Transverse colon (tissue), 3 donors: Measurements from ENCODE around the gene ANTXR2.

Experiments used
- EP300 ChIP-seq: sonication (generic); formaldehyde crosslinking; IDR thresholded peaks from one replicate; pipeline ENCODE4 v1.6.1; 2017; ENCODE audit warnings: antibody characterized with exemption, low read depth
- POLR2A ChIP-seq: fragments of 450-650 bp; IDR thresholded peaks from one replicate; pipeline ENCODE4 v1.6.1; 2016; ENCODE audit warnings: antibody characterized with exemption, mild to moderate bottlenecking, moderate library complexity
- TF ChIP-seq, protein P1 (sequence below), 5 experiments: fragments of 200-600 bp in 3 of 5; fragments of 450-650 bp in 2 of 5; sonication (generic) in 3 of 5; IDR thresholded peaks; 1 replicate in 2 of 5; 2 replicates in 3 of 5; pipeline ENCODE4 v1.5.1; 2016 to 2017; ENCODE audit warnings: antibody characterized with exemption in 5 of 5, inconsistent platforms in 3 of 5, mild to moderate bottlenecking in 2 of 5, moderate library complexity in 1 of 5

DNA sequence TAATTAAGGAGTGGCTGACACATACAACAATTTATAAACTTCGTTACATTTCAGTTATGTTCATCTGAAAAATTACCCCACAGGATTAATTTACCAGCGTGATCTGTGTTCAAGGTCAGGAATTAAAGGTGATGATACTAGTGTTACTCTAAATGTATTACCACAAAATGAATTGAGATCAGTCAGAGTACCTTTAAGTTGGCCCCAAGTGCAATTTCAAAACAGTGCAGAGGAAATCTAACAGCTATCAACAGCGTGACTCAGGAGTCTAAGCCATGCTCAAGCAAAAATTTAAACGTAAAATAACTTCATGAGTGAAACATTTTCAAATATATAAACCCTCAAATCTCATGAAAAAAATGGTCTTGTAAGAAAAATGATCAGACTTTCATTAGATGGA, 18.7 kb downstream of the ANTXR2 start:
- TF ChIP-seq, protein P1, sequence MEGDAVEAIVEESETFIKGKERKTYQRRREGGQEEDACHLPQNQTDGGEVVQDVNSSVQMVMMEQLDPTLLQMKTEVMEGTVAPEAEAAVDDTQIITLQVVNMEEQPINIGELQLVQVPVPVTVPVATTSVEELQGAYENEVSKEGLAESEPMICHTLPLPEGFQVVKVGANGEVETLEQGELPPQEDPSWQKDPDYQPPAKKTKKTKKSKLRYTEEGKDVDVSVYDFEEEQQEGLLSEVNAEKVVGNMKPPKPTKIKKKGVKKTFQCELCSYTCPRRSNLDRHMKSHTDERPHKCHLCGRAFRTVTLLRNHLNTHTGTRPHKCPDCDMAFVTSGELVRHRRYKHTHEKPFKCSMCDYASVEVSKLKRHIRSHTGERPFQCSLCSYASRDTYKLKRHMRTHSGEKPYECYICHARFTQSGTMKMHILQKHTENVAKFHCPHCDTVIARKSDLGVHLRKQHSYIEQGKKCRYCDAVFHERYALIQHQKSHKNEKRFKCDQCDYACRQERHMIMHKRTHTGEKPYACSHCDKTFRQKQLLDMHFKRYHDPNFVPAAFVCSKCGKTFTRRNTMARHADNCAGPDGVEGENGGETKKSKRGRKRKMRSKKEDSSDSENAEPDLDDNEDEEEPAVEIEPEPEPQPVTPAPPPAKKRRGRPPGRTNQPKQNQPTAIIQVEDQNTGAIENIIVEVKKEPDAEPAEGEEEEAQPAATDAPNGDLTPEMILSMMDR (IDR thresholded peaks at IDR 0.05): no peak
- TF ChIP-seq EP300 (no peak), POLR2A (no peak)
